ENCODE measurements around the gene SPOCK1.

DNA sequence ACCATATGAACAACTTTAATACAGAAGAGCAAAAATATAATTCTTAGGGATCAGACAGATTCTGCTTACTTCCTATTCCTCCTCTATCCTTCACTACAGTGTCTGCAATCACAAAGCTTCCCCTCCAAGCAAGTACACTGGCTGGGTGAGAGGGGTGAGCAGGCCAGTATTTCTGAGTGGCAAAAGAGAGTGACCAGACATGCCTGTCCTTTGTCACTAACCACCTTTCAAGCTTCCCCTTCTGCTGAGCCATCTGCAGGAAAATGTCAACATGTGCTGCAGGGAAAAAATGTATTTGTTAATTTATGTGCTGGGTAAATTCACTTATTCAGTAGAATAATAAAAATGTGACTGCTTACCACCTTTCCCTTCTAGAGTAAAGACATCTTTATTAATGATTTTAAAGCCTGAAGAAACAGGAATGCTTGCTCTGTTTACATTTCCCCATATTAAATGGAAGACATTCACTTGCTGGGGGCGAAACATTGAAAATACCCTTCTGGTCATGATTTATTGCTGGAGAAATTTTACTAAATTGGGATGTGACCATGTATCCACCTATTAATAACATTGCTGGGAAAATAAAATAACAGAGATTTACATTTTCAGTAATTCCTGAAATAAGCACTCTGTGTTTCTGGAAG lies 84.9 kb downstream of the SPOCK1 start:
- TF ChIP-seq EZH2 (IDR thresholded peaks at IDR 0.05; ENCODE audit: low read depth, unreplicated experiment) (no peak), POLR2AphosphoS5 (IDR thresholded peaks at IDR 0.05; ENCODE audit: low read depth) (no peak), EZH2phosphoT487 (IDR thresholded peaks at IDR 0.05; ENCODE audit: unreplicated experiment) (no peak)
- TF ChIP-seq, protein P1, sequence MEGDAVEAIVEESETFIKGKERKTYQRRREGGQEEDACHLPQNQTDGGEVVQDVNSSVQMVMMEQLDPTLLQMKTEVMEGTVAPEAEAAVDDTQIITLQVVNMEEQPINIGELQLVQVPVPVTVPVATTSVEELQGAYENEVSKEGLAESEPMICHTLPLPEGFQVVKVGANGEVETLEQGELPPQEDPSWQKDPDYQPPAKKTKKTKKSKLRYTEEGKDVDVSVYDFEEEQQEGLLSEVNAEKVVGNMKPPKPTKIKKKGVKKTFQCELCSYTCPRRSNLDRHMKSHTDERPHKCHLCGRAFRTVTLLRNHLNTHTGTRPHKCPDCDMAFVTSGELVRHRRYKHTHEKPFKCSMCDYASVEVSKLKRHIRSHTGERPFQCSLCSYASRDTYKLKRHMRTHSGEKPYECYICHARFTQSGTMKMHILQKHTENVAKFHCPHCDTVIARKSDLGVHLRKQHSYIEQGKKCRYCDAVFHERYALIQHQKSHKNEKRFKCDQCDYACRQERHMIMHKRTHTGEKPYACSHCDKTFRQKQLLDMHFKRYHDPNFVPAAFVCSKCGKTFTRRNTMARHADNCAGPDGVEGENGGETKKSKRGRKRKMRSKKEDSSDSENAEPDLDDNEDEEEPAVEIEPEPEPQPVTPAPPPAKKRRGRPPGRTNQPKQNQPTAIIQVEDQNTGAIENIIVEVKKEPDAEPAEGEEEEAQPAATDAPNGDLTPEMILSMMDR (conservative IDR thresholded peaks at IDR 0.05; ENCODE audit: low read depth in 2 of 2), result no peak

Data from GM23338 (cell line).